Gastroesophageal sphincter (tissue), 3 donors: ENCODE results near the gene C9.

Source experiments
- CTCF ChIP-seq, 4 experiments: fragments of 200-600 bp in 2 of 4; fragments of 450-650 bp in 2 of 4; sonication (generic) in 1 of 4; IDR thresholded peaks; one replicate each; pipeline ENCODE4 v1.5.1; 2017 to 2019; ENCODE audit warnings: antibody characterized with exemption in 4 of 4, mild to moderate bottlenecking in 2 of 4, moderate library complexity in 2 of 4
- POLR2A ChIP-seq, 2 donors: fragments of 450-650 bp; IDR thresholded peaks; one replicate each; pipeline ENCODE4 v1.6.1; 2017; ENCODE audit warnings: antibody characterized with exemption in 2 of 2, mild to moderate bottlenecking in 2 of 2, moderate library complexity in 1 of 2
- POLR2AphosphoS5 ChIP-seq: sonication (generic); formaldehyde crosslinking; IDR thresholded peaks from one replicate; pipeline ENCODE4 v1.6.1; 2017; ENCODE audit warnings: antibody characterized with exemption

GRCh38 chr5:39238366-39239105 lies 125.8 kb downstream of the C9 start:
- TF ChIP-seq POLR2A (IDR thresholded peaks at IDR 0.05) (no peak), POLR2AphosphoS5 (no peak), CTCF (IDR thresholded peaks at IDR 0.05) (no peak)
